IMR-90 (cell line): Measurements from ENCODE around the gene NUP98. TPM values are rescaled to one million over a fixed set of nuclear protein-coding genes. Genes with fewer than 3 reads are reported as not detected.
"Not testable (repeated sequence)": the region's sequence is repeated elsewhere in the genome, so short reads cannot be mapped to it uniquely, and the experiment has no call there.

Experiments used
- ATAC-seq: fragments of 200-7000 bp; cut with Tn5 transposase; 2 replicates; pipeline ENCODE4 v1.9.1; 2020; ENCODE audit warnings: low read depth, mild to moderate bottlenecking, moderate library complexity
- BruUV-seq: library from RNA; stranded (reverse); fragments of 400-500 nt; replicated peaks from 2 replicates; lab custom pipeline; 2021; lab: Mats Ljungman, UMichigan
- CTCF ChIA-PET: fragments of 300-600 bp; formaldehyde crosslinking; extraction: SDS; loops from one replicate; lab custom pipeline; 2021; ENCODE audit warnings: antibody characterized with exemption; lab: Yijun Ruan, JAX
- POLR2A ChIA-PET: fragments of 300-600 bp; sonication (Branson Sonifier 250); formaldehyde crosslinking; loops from one replicate; lab custom pipeline; 2022; ENCODE audit warnings: antibody characterized with exemption; ENCODE audit not compliant: unreplicated experiment; lab: Charles Lee
- DNase-seq: peaks from one replicate; pipeline ENCODE4 v3.0.0; 2013
- H2AFZ ChIP-seq: replicated peaks from 2 replicates; pipeline ENCODE3; 2013; ENCODE audit warnings: low read length, mild to moderate bottlenecking; ENCODE audit not compliant: poor library complexity
- H2AK5ac ChIP-seq: 2 replicates; pipeline ENCODE4 v1.6.1; 2013; ENCODE audit warnings: low read depth, low read length, inconsistent platforms
- H2AK9ac ChIP-seq: replicated peaks from 2 replicates; pipeline ENCODE3; 2013; ENCODE audit warnings: mild to moderate bottlenecking, low read depth, low read length, moderate library complexity; ENCODE audit not compliant: poor library complexity
- H2BK120ac ChIP-seq: 2 replicates; pipeline ENCODE4 v1.6.1; 2013; ENCODE audit warnings: low read depth, low read length, inconsistent platforms
- H2BK15ac ChIP-seq: 3 replicates; pipeline ENCODE4 v1.6.1; 2013; ENCODE audit warnings: low read depth, low read length, inconsistent platforms
- H2BK20ac ChIP-seq: 2 replicates; pipeline ENCODE4 v1.6.1; 2013; ENCODE audit warnings: low read depth, mild to moderate bottlenecking, inconsistent platforms, low read length, moderate library complexity
- H2BK5ac ChIP-seq: 2 replicates; pipeline ENCODE4 v1.6.1; 2013; ENCODE audit warnings: mild to moderate bottlenecking, low read depth, low read length, inconsistent platforms; ENCODE audit not compliant: poor library complexity, severe bottlenecking
- H3K14ac ChIP-seq: replicated peaks from 2 replicates; pipeline ENCODE4 v1.6.1; 2013; ENCODE audit warnings: low read depth, low read length, inconsistent platforms
- H3K18ac ChIP-seq: 2 replicates; pipeline ENCODE4 v1.6.1; 2013; ENCODE audit warnings: low read depth, low read length, control low read depth
- H3K23ac ChIP-seq: 2 replicates; pipeline ENCODE4 v1.6.1; 2013; ENCODE audit warnings: low read depth, low read length, inconsistent platforms
- H3K27ac ChIP-seq: 2 replicates; pipeline ENCODE4 v1.5.1; 2013; ENCODE audit warnings: mild to moderate bottlenecking, control low read depth, low read length; ENCODE audit not compliant: insufficient read depth
- H3K27me3 ChIP-seq: 2 replicates; pipeline ENCODE4 v1.6.1; 2013; ENCODE audit warnings: low read length; ENCODE audit not compliant: control insufficient read depth, insufficient read depth
- H3K36me3 ChIP-seq: 2 replicates; pipeline ENCODE4 v1.6.1; 2013; ENCODE audit warnings: low read length, mixed read lengths; ENCODE audit not compliant: control insufficient read depth, insufficient read depth
- H3K4ac ChIP-seq: 2 replicates; pipeline ENCODE4 v1.6.1; 2013; ENCODE audit warnings: low read depth, low read length, inconsistent platforms
- H3K4me1 ChIP-seq: 2 replicates; pipeline ENCODE4 v1.6.1; 2013; ENCODE audit warnings: low read length, mixed read lengths; ENCODE audit not compliant: control insufficient read depth, insufficient read depth
- H3K4me2 ChIP-seq: 2 replicates; pipeline ENCODE4 v1.6.1; 2013; ENCODE audit warnings: low read depth, mild to moderate bottlenecking, control low read depth, low read length, moderate library complexity
- H3K4me3 ChIP-seq: 2 replicates; pipeline ENCODE4 v1.5.1; 2013; ENCODE audit warnings: low read depth, mild to moderate bottlenecking, control low read depth, low read length, moderate library complexity; ENCODE audit not compliant: insufficient read depth
- H3K56ac ChIP-seq: 2 replicates; pipeline ENCODE4 v1.6.1; 2013; ENCODE audit warnings: low read length, inconsistent platforms; ENCODE audit not compliant: insufficient read depth; ENCODE audit errors: extremely low read depth
- H3K79me1 ChIP-seq, 2 experiments: 2 replicates each; pipeline ENCODE4 v1.6.1; 2013; ENCODE audit warnings: low read length in 2 of 2, inconsistent platforms in 1 of 2, low read depth in 1 of 2
- H3K9ac ChIP-seq: 2 replicates; pipeline ENCODE4 v1.6.1; 2013; ENCODE audit warnings: low read depth, low read length, control low read depth
- H3K9me1 ChIP-seq: 2 replicates; pipeline ENCODE4 v1.6.1; 2013; ENCODE audit warnings: low read length, inconsistent platforms; ENCODE audit not compliant: insufficient read depth
- H3K9me3 ChIP-seq: 2 replicates; pipeline ENCODE4 v1.6.1; 2013; ENCODE audit warnings: low read length; ENCODE audit not compliant: control insufficient read depth, insufficient read depth
- H4K20me1 ChIP-seq: 2 replicates; pipeline ENCODE4 v1.6.1; 2013; ENCODE audit warnings: low read length, inconsistent platforms; ENCODE audit not compliant: insufficient read depth
- H4K5ac ChIP-seq: 2 replicates; pipeline ENCODE4 v1.6.1; 2013; ENCODE audit warnings: mild to moderate bottlenecking, low read depth, low read length, control low read depth
- H4K8ac ChIP-seq, 2 experiments: 2 replicates each; pipeline ENCODE4 v1.6.1; 2013; ENCODE audit warnings: low read depth in 2 of 2, low read length in 2 of 2, control low read depth in 1 of 2, inconsistent platforms in 1 of 2
- H4K91ac ChIP-seq: 2 replicates; pipeline ENCODE4 v1.6.1; 2013; ENCODE audit warnings: low read depth, low read length, inconsistent platforms; ENCODE audit not compliant: insufficient read depth
- POLR2A ChIP-seq: IDR thresholded peaks from 2 replicates; pipeline ENCODE4 v1.6.1; 2012; ENCODE audit warnings: mild to moderate bottlenecking, low read depth, low read length
- USF2 ChIP-seq: fragments of 150-350 bp; IDR thresholded peaks from 2 replicates; pipeline ENCODE4 v1.6.1; 2017; ENCODE audit warnings: mild to moderate bottlenecking, antibody characterized with exemption, low read length, low read depth
- WGBS, 2 experiments: methylation state at CpG; one replicate each; pipeline versions ENCODE4 v1.1.5 to v1.1.7; 2013; ENCODE audit warnings: missing lambda C conversion rate in 2 of 2; ENCODE audit not compliant: insufficient read length in 1 of 2; ENCODE audit errors: extremely low coverage in 2 of 2; 5-methylcytosine and 5-hydroxymethylcytosine counted together
- dilution Hi-C: fragments of 300-500 bp; cut with HindIII; formaldehyde crosslinking; loops from one replicate; pipeline ENCODE4 v1.14.3; 2018; ENCODE audit warnings: low sequenced_read_pairs; ENCODE audit not compliant: unreplicated experiment
- in situ Hi-C: fragments of 300-500 bp; cut with MboI; formaldehyde crosslinking; loops from 3 replicates; pipeline ENCODE4 v1.14.3; 2019; ENCODE audit warnings: low sequenced_read_pairs, inconsistent platforms, mixed read lengths
- intact Hi-C: fragments of 100-400 bp; cut with micrococcal nuclease; formaldehyde crosslinking; loops from 2 replicates; pipeline ENCODE4 v1.10.0; 2022
- polyA plus RNA-seq, 3 experiments: library from polyadenylated mRNA; depleted of rRNA; stranded (reverse); fragments of >200 nt; gene quantifications; 2 replicates each; pipeline ENCODE4 v1.2.3, GENCODE V29; 2012; ENCODE audit warnings: low replicate concordance in 1 of 3
- total RNA-seq: library from RNA; depleted of rRNA; stranded (reverse); fragments of >200 nt; gene quantifications from 2 replicates; pipeline ENCODE4 v1.2.3, GENCODE V29; 2012

NUP98 gene
- total and polyA plus RNA-seq, 2 of the 4 experiments (the other 2 are of a cell fraction) = 103 to 138 TPM

- no peak overlapping the region for H2BK5ac ChIP-seq
- 58% methylated on average over 3 of the region's 3 CpGs; no CpG with 5 or more reads in 1 of the 2 experiments for WGBS, 2 experiments
- H4K5ac ChIP-seq = no peak overlapping the region
- DNase-seq (no peak), ATAC-seq (no peak)
- H2AK9ac ChIP-seq = no peak overlapping the region
- TF ChIP-seq USF2 (peak; percentile 51), POLR2A (no peak)
- in situ Hi-C loops = no loop called here
- H2AFZ ChIP-seq = no peak overlapping the region
- no peak overlapping the region for H3K4me2 ChIP-seq
- H3K14ac ChIP-seq = no peak overlapping the region
- no peaks in the 10 kb centered on the region for H3K9me1 ChIP-seq
- H2AK5ac ChIP-seq = no peak overlapping the region
- no peaks in the 10 kb centered on the region for H3K36me3 ChIP-seq
- H3K79me1 ChIP-seq = no peaks in the 10 kb centered on the region
- intact Hi-C loops = no loop called here
- H4K91ac ChIP-seq = no peak overlapping the region
- ChIA-PET POLR2A (interaction anchor here (0.7 kb wide), 1 partner anchor 185 kb away, joined by 10 read pairs; no protein-coding TSS in a partner anchor), CTCF (no interaction called here)
- no peak overlapping the region for H3K4me3 ChIP-seq
- H3K27ac ChIP-seq = no peak overlapping the region
- H3K9me3 ChIP-seq = no peaks in the 10 kb centered on the region
- no peaks in the 10 kb centered on the region for H4K20me1 ChIP-seq
- dilution Hi-C loops = no loop called here
- H2BK15ac ChIP-seq = no peak overlapping the region
- no TSS peak for BruUV-seq
- H4K8ac ChIP-seq = no peak overlapping the region
- H3K18ac ChIP-seq = no peak overlapping the region
- peaks cover 16% of the 10 kb centered on the region for H3K27me3 ChIP-seq
- H3K9ac ChIP-seq = no peak overlapping the region
- no peak overlapping the region for H2BK120ac ChIP-seq
- H3K4ac ChIP-seq = no peak overlapping the region
- H3K56ac ChIP-seq = no peak overlapping the region
- no peak overlapping the region for H2BK20ac ChIP-seq
- H3K4me1 ChIP-seq = no peaks in the 10 kb centered on the region
- no peak overlapping the region for H3K23ac ChIP-seq
Observed at GRCh38 chr11:3655547-3655946, 141.8 kb downstream of the NUP98 start.

- H3K9ac ChIP-seq, H3K9me3 ChIP-seq, H3K4me3 ChIP-seq, H2BK5ac ChIP-seq, H2BK20ac ChIP-seq, H3K9me1 ChIP-seq, H3K27ac ChIP-seq, H3K56ac ChIP-seq, CTCF ChIA-PET, H3K4me1 ChIP-seq, POLR2A ChIA-PET, H2AFZ ChIP-seq, H4K8ac ChIP-seq, dilution Hi-C loops, ATAC-seq, H3K18ac ChIP-seq, BruUV-seq, H3K4me2 ChIP-seq, H3K4ac ChIP-seq, H4K5ac ChIP-seq, H3K14ac ChIP-seq, H3K36me3 ChIP-seq, H4K91ac ChIP-seq, H3K23ac ChIP-seq, H2BK15ac ChIP-seq, in situ Hi-C loops, H2BK120ac ChIP-seq, H2AK9ac ChIP-seq, H2AK5ac ChIP-seq, DNase-seq, intact Hi-C loops, H3K79me1 ChIP-seq, H4K20me1 ChIP-seq: not testable (repeated sequence)
- H3K27me3 ChIP-seq = peaks cover 19% of the 10 kb centered on the region
- no CpG with 5 or more reads among the region's 3 CpGs for WGBS, 2 experiments
Observed at GRCh38 chr11:3652514-3652913, 144.8 kb downstream of the NUP98 start.
